GM23338 (cell line): ENCODE measurements around the gene NPAS3. TPM values are rescaled to one million over a fixed set of nuclear protein-coding genes. Genes with fewer than 3 reads are reported as not detected.
A peak's percentile ranks its signal among the peaks of the same experiment; 100 is the strongest.

Experiments
- ATAC-seq: fragments of 200-7000 bp; cut with Tn5 transposase; 3 replicates; pipeline ENCODE4 v1.9.1; 2020
- DNase-seq: peaks from one replicate; pipeline ENCODE4 v3.0.0-alpha.2; 2015; ENCODE audit warnings: low spot score
- H2AFZ ChIP-seq: fragments of 200-600 bp; sonication (generic); 2 replicates; pipeline ENCODE4 v1.8.0; 2016; ENCODE audit warnings: antibody characterized with exemption, mild to moderate bottlenecking, moderate library complexity
- H3F3A ChIP-seq: fragments of 200-600 bp; sonication (generic); replicated peaks from 2 replicates; pipeline ENCODE4 v1.8.0; 2017; ENCODE audit warnings: antibody characterized with exemption, mixed run types, low read depth
- H3K27ac ChIP-seq: fragments of 200-600 bp; sonication (generic); 2 replicates; pipeline ENCODE4 v1.6.1; 2016; ENCODE audit warnings: low read depth
- H3K27me3 ChIP-seq: fragments of 200-600 bp; sonication (generic); 2 replicates; pipeline ENCODE4 v1.8.0; 2016; ENCODE audit warnings: mild to moderate bottlenecking, mixed run types, moderate library complexity; ENCODE audit not compliant: insufficient read depth
- H3K36me3 ChIP-seq: fragments of 200-600 bp; sonication (generic); 2 replicates; pipeline ENCODE4 v1.8.0; 2016; ENCODE audit warnings: mild to moderate bottlenecking; ENCODE audit not compliant: insufficient read depth
- H3K4me1 ChIP-seq: fragments of 200-600 bp; sonication (generic); 2 replicates; pipeline ENCODE4 v1.8.0; 2016; ENCODE audit warnings: mild to moderate bottlenecking, moderate library complexity; ENCODE audit not compliant: insufficient read depth
- H3K4me2 ChIP-seq: fragments of 200-600 bp; sonication (generic); 2 replicates; pipeline ENCODE4 v1.7.1; 2017; ENCODE audit warnings: mixed run types
- H3K4me3 ChIP-seq: fragments of 200-600 bp; sonication (generic); 2 replicates; pipeline ENCODE4 v1.6.1; 2016; ENCODE audit warnings: mixed run types
- H3K79me2 ChIP-seq: fragments of 200-600 bp; sonication (generic); replicated peaks from 2 replicates; pipeline ENCODE4 v1.8.0; 2017; ENCODE audit warnings: mild to moderate bottlenecking; ENCODE audit not compliant: insufficient read depth
- H3K9me2 ChIP-seq: fragments of 200-600 bp; sonication (generic); 2 replicates; pipeline ENCODE4 v1.8.0; 2017; ENCODE audit not compliant: insufficient read depth
- H4K20me1 ChIP-seq: fragments of 200-600 bp; sonication (generic); replicated peaks from 2 replicates; pipeline ENCODE4 v1.8.0; 2017; ENCODE audit warnings: mild to moderate bottlenecking; ENCODE audit not compliant: insufficient read depth
- H3K27ac Mint-ChIP-seq: 2 replicates; pipeline ENCODE4 v1.8.0; 2020; ENCODE audit warnings: inconsistent platforms, mild to moderate bottlenecking, moderate library complexity, mixed read lengths
- H3K27me3 Mint-ChIP-seq: 3 replicates; pipeline ENCODE4 v1.8.0; 2022; ENCODE audit warnings: low read depth, mild to moderate bottlenecking, moderate library complexity, mixed read lengths, inconsistent platforms; ENCODE audit not compliant: insufficient read depth, poor library complexity
- H3K36me3 Mint-ChIP-seq: 3 replicates; pipeline ENCODE4 v1.8.0; 2021; ENCODE audit warnings: low read depth, mild to moderate bottlenecking, inconsistent platforms, moderate library complexity, mixed read lengths
- H3K4me1 Mint-ChIP-seq: 3 replicates; pipeline ENCODE4 v1.8.0; 2020; ENCODE audit warnings: mild to moderate bottlenecking, inconsistent platforms, mixed read lengths
- H3K4me3 Mint-ChIP-seq: 3 replicates; pipeline ENCODE4 v1.8.0; 2021; ENCODE audit warnings: moderate library complexity, mild to moderate bottlenecking, inconsistent platforms, mixed read lengths
- H3K9me3 Mint-ChIP-seq: 3 replicates; pipeline ENCODE4 v1.8.0; 2020; ENCODE audit warnings: moderate library complexity, mild to moderate bottlenecking, inconsistent platforms, mixed read lengths
- CREB1 ChIP-seq: fragments of 250-450 bp; sonication (Bioruptor Pico); IDR thresholded peaks from 2 replicates; pipeline ENCODE4 v1.5.0; 2020; ENCODE audit warnings: low read depth, mild to moderate bottlenecking, moderate library complexity
- ZNF114 ChIP-seq: fragments of 250-450 bp; sonication (Bioruptor Pico); IDR thresholded peaks from 2 replicates; pipeline ENCODE4 v1.5.0; 2020; ENCODE audit warnings: mild to moderate bottlenecking, moderate library complexity
- polyA plus RNA-seq: library from polyadenylated mRNA; unstranded; fragments of >200 nt; fragmentation: Nextera tagmentation; extraction: Ambion mirVana; gene quantifications from 2 replicates; pipeline ENCODE4 v1.2.1, GENCODE V29; 2016
- total RNA-seq: library from RNA; depleted of rRNA; stranded (reverse); fragments of >200 nt; shearing (Covaris generic); gene quantifications from 2 replicates; pipeline ENCODE4 v1.2.3, GENCODE V29; 2014
- TF ChIP-seq, protein P1 (sequence below), 2 experiments: fragments of 200-600 bp in 1 of 2; sonication (generic) in 1 of 2; conservative IDR thresholded peaks; 2 replicates each; pipeline versions ENCODE4 v1.5.1 to v1.6.1; 2016 to 2017; ENCODE audit warnings: antibody characterized with exemption in 2 of 2, low read depth in 2 of 2, mild to moderate bottlenecking in 2 of 2, moderate library complexity in 1 of 2
- TF ChIP-seq, protein P2 (sequence below): fragments of 250-450 bp; sonication (Bioruptor Pico); IDR thresholded peaks from 2 replicates; pipeline ENCODE4 v1.5.0; 2020; ENCODE audit warnings: mild to moderate bottlenecking, moderate library complexity

The NPAS3 gene
- total and polyA plus RNA-seq, 2 experiments from 2014 or later = 0.17 to 0.19 TPM

DNA sequence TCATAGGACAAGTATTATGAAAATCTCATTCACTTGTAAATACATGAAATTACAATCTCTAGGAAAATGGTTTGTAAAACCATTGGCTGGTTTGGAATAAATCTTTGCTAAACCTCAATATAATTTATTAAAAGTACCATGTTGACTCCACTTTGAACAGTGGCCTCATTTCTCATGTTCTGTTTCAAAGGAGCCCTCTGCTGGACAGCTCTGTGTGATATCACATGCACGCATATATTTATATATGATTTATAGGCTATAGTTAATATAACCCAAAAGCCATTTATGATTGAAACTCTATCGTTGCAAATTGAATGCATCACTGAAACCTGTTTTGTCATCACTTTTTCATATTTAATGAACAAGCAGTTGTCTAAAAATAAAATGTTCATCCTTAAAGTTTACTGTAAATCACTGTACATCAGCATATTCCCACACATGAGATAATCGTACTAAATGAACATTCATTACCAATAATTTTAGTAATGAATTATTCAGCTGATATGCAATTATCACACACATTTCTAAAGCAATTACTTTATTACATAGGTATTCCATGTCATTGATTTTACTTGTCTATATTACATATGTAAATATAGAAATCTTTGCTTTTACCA is 493.8 kb downstream of the NPAS3 start:
- Mint-ChIP-seq H3K9me3 (no peaks in the 10 kb centered on the region), H3K4me3 (no peak overlapping the region), H3K27ac (no peak overlapping the region), H3K4me1 (peaks cover 4% of the 10 kb centered on the region; the same call in 2 of the 3 replicates), H3K27me3 (no peaks in the 10 kb centered on the region), H3K36me3 (no peaks in the 10 kb centered on the region)
- TF ChIP-seq, protein P1, sequence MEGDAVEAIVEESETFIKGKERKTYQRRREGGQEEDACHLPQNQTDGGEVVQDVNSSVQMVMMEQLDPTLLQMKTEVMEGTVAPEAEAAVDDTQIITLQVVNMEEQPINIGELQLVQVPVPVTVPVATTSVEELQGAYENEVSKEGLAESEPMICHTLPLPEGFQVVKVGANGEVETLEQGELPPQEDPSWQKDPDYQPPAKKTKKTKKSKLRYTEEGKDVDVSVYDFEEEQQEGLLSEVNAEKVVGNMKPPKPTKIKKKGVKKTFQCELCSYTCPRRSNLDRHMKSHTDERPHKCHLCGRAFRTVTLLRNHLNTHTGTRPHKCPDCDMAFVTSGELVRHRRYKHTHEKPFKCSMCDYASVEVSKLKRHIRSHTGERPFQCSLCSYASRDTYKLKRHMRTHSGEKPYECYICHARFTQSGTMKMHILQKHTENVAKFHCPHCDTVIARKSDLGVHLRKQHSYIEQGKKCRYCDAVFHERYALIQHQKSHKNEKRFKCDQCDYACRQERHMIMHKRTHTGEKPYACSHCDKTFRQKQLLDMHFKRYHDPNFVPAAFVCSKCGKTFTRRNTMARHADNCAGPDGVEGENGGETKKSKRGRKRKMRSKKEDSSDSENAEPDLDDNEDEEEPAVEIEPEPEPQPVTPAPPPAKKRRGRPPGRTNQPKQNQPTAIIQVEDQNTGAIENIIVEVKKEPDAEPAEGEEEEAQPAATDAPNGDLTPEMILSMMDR (conservative IDR thresholded peaks at IDR 0.05; ENCODE audit: low read depth in 2 of 2) = peak; percentile 30 to 35; a peak in 2 of 4 replicates
- TF ChIP-seq CREB1 = no peak
- H3F3A ChIP-seq = no peaks in the 10 kb centered on the region
- no peak for DNase-seq
- H3K36me3 ChIP-seq = no peaks in the 10 kb centered on the region
- no peak overlapping the region for H3K27ac ChIP-seq
- no peak for ATAC-seq
- H3K9me2 ChIP-seq = no peaks in the 10 kb centered on the region; the same call in 1 of the 2 replicates
- H3K4me3 ChIP-seq = no peak overlapping the region
- no peak overlapping the region for H3K4me2 ChIP-seq
- no peaks in the 10 kb centered on the region for H3K27me3 ChIP-seq
- no peaks in the 10 kb centered on the region for H3K79me2 ChIP-seq
- no peaks in the 10 kb centered on the region for H4K20me1 ChIP-seq
- no peak overlapping the region for H2AFZ ChIP-seq
- no peaks in the 10 kb centered on the region for H3K4me1 ChIP-seq

DNA sequence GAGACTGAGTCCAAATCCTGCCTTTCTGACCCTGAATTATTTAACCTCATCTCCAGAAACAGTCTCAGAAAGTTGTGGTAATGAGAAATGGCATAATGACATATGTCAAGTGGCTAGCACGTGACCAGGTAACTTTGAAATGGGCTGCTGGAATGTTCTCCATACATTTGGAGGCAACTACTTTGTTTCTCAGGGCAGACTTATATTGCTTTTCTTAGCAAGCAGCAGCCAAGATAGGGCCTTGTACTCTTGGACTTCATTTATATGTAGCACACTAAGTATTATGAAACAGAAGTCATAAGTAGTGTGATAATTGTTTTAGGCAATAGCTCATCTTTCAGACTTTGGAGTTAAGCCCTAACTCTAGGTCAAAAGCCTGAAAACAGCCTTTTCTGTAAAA is 494.7 kb downstream of the NPAS3 start:
- TF ChIP-seq, protein P2, sequence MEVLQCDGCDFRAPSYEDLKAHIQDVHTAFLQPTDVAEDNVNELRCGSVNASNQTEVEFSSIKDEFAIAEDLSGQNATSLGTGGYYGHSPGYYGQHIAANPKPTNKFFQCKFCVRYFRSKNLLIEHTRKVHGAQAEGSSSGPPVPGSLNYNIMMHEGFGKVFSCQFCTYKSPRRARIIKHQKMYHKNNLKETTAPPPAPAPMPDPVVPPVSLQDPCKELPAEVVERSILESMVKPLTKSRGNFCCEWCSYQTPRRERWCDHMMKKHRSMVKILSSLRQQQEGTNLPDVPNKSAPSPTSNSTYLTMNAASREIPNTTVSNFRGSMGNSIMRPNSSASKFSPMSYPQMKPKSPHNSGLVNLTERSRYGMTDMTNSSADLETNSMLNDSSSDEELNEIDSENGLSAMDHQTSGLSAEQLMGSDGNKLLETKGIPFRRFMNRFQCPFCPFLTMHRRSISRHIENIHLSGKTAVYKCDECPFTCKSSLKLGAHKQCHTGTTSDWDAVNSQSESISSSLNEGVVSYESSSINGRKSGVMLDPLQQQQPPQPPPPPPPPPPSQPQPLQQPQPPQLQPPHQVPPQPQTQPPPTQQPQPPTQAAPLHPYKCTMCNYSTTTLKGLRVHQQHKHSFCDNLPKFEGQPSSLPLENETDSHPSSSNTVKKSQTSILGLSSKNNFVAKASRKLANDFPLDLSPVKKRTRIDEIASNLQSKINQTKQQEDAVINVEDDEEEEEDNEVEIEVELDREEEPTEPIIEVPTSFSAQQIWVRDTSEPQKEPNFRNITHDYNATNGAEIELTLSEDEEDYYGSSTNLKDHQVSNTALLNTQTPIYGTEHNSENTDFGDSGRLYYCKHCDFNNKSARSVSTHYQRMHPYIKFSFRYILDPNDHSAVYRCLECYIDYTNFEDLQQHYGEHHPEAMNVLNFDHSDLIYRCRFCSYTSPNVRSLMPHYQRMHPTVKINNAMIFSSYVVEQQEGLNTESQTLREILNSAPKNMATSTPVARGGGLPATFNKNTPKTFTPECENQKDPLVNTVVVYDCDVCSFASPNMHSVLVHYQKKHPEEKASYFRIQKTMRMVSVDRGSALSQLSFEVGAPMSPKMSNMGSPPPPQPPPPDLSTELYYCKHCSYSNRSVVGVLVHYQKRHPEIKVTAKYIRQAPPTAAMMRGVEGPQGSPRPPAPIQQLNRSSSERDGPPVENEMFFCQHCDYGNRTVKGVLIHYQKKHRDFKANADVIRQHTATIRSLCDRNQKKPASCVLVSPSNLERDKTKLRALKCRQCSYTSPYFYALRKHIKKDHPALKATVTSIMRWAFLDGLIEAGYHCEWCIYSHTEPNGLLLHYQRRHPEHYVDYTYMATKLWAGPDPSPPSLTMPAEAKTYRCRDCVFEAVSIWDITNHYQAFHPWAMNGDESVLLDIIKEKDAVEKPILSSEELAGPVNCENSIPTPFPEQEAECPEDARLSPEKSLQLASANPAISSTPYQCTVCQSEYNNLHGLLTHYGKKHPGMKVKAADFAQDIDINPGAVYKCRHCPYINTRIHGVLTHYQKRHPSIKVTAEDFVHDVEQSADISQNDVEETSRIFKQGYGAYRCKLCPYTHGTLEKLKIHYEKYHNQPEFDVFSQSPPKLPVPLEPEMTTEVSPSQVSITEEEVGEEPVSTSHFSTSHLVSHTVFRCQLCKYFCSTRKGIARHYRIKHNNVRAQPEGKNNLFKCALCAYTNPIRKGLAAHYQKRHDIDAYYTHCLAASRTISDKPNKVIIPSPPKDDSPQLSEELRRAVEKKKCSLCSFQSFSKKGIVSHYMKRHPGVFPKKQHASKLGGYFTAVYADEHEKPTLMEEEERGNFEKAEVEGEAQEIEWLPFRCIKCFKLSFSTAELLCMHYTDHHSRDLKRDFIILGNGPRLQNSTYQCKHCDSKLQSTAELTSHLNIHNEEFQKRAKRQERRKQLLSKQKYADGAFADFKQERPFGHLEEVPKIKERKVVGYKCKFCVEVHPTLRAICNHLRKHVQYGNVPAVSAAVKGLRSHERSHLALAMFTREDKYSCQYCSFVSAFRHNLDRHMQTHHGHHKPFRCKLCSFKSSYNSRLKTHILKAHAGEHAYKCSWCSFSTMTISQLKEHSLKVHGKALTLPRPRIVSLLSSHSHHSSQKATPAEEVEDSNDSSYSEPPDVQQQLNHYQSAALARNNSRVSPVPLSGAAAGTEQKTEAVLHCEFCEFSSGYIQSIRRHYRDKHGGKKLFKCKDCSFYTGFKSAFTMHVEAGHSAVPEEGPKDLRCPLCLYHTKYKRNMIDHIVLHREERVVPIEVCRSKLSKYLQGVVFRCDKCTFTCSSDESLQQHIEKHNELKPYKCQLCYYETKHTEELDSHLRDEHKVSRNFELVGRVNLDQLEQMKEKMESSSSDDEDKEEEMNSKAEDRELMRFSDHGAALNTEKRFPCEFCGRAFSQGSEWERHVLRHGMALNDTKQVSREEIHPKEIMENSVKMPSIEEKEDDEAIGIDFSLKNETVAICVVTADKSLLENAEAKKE (CRISPR knock-in tag) = no peak
- no peak for TF ChIP-seq ZNF114 (CRISPR knock-in tag)
- no peak overlapping the region for H3K4me3 Mint-ChIP-seq
- H4K20me1 ChIP-seq = no peaks in the 10 kb centered on the region

More for the DNA sequence above, 494.7 kb downstream of the NPAS3 start:
- Histone ChIP-seq H3K4me2 (no peak overlapping the region), H3K79me2 (no peaks in the 10 kb centered on the region), H3K36me3 (no peaks in the 10 kb centered on the region), H3K4me3 (no peak overlapping the region), H3K4me1 (no peaks in the 10 kb centered on the region), H3K9me2 (no peaks in the 10 kb centered on the region; the same call in 1 of the 2 replicates), H3K27ac (no peak overlapping the region), H3K27me3 (no peaks in the 10 kb centered on the region), H2AFZ (no peak overlapping the region), H3F3A (no peaks in the 10 kb centered on the region)
- Mint-ChIP-seq H3K27ac (no peak overlapping the region), H3K9me3 (no peaks in the 10 kb centered on the region), H3K36me3 (no peaks in the 10 kb centered on the region), H3K4me1 (peaks cover 4% of the 10 kb centered on the region; the same call in 2 of the 3 replicates), H3K27me3 (no peaks in the 10 kb centered on the region)
- no peak for ATAC-seq
- no peak for DNase-seq
